ENCODE data around the gene HIKESHI.

HIKESHI gene

DNA sequence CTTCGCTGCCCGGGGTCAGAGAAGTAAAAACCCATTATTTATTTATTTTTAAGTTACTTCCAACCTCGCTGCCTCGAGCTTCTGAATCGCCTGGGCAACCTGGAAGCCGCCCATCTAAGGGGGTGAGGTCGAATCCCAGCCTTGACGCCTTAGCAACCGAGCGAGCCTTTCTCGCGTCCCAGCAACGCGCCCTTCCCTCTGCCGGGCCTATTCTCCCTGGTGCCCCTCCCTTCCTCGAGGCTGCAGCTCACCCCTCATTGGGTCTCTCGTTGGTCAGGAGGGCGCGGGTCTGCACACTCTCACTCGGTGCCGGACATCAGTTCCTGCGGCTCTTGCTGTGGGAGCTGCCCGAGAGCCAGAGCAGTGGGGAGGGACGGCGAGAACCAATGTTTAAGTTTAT is 72.5 kb downstream of the HIKESHI start, which contains the start of gene CCDC81:
TSS of gene CCDC81 (plus strand) at position 302 of the 400 bp plus-strand sequence. CDS start 277 bp downstream, outside the sequence.
- no peak for DNase-seq (ENCODE audit: low read depth in 2 of 2)

- no peak for DNase-seq (ENCODE audit: low read depth in 2 of 2)
These were observed 75.9 kb downstream of the HIKESHI start for GRCh38 chr11:86377972-86378371.

- DNase-seq (ENCODE audit: low read depth in 2 of 2): no peak
These were observed 78.4 kb downstream of the HIKESHI start for GRCh38 chr11:86380295-86381059.

DNA sequence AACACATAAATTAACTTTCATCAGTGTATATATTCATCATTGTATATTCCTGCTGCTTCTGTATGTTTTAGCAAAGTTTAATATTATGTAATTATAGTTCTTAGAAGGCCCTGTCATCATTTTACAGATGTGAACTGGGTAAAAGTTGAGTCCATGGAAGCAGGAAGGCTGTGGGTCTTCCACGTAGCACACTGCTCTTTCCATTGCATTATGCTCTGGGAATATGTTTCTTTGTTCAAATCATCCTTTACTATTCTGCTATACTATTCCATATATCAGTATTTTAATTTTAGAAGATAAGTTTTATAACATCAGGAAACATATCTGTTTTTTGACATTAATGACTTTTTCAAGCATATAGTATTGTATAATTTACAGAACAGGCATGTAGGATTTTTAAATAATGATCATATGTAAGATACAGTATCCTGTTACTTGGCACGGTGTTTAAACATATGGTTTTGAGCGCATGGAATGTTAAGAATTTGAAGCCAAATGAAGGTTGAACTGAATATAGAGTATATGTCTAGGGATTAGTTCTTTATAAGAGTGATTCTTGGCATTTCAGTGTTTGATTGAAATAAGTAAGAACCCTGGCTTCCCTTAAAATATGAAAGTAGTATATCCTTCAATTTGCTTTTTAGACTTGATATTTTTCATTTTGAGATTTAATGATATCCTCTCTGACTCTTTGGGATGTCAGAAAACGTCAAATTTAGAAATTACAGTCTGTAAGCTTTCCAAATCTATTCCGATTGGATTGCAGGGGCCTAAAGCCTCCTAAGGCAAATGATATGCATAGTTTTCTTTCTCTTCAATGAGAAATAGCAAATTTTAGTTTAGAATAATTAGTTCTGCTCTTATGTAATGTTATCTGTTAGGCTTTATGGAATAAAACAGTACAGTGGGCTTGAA is 81.3 kb downstream of the HIKESHI start:
- peak; percentile 45 to 47 for DNase-seq (ENCODE audit: low read depth in 2 of 2)

GRCh38 chr11:86386283-86386682 is 84.2 kb downstream of the HIKESHI start:
- DNase-seq (ENCODE audit: low read depth in 2 of 2): no peak

- no peak for DNase-seq (ENCODE audit: low read depth in 2 of 2)
These were observed 84.7 kb downstream of the HIKESHI start for GRCh38 chr11:86386746-86387145.

DNA sequence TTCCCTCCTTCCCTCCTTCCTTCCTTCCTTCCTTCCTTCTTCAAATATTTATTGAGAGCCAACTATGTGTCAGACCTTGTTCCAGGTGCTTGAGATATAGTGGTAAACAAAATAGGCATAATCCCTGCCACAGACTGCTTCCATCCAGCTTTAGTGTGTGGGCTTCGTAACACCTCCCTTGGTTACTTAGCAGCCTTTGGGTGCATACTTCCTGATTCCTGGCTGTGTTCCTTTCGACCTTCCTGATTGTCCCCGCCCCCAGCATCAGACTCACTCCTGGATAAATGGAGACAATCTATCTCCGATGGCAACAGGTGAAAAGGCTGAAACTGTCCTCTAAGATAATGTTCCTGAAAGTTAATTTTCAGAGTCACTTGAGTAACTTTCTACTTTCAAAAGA is 86.2 kb downstream of the HIKESHI start:
- no peak for DNase-seq (ENCODE audit: low read depth in 2 of 2)

GRCh38 chr11:86390487-86390886 is 88.4 kb downstream of the HIKESHI start:
- no peak for DNase-seq (ENCODE audit: low read depth in 2 of 2)

GRCh38 chr11:86395061-86395551 is 93.1 kb downstream of the HIKESHI start:
- DNase-seq (ENCODE audit: low read depth in 2 of 2): no peak

Data from fibroblast of skin of left quadriceps (primary cell).